ENCODE measurements around the gene VAV3.

DNA sequence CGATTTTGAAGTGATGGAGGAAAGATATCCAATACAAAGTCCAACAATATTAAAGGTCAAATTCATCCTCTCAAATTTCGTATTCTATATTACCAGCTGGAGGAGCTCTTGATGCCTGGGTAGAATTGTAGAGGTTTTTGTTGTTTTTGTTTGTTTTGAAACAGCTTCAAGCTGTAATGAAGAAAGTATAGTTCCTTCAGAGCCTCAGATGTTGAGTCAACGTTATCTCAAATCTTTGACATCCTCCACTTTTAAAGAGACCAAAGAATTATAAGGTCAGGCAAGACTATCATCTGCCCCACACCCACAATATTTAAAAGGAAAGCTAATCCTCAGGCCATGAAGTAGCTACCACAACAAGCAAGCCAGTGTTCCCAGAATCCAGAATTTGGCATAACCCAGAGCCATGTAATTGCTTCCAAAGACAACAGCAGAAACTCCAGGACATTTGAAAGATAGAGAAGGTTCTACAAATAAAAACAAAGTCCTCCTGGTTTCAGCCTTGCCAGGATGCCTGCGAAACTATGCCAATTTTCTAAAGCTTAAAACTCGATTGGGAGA, 24.9 kb downstream of the VAV3 start:
- no peak for TF ChIP-seq POLR2A (IDR thresholded peaks at IDR 0.05)
- TF ChIP-seq, protein P1, sequence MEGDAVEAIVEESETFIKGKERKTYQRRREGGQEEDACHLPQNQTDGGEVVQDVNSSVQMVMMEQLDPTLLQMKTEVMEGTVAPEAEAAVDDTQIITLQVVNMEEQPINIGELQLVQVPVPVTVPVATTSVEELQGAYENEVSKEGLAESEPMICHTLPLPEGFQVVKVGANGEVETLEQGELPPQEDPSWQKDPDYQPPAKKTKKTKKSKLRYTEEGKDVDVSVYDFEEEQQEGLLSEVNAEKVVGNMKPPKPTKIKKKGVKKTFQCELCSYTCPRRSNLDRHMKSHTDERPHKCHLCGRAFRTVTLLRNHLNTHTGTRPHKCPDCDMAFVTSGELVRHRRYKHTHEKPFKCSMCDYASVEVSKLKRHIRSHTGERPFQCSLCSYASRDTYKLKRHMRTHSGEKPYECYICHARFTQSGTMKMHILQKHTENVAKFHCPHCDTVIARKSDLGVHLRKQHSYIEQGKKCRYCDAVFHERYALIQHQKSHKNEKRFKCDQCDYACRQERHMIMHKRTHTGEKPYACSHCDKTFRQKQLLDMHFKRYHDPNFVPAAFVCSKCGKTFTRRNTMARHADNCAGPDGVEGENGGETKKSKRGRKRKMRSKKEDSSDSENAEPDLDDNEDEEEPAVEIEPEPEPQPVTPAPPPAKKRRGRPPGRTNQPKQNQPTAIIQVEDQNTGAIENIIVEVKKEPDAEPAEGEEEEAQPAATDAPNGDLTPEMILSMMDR (IDR thresholded peaks at IDR 0.05): no peak
